Neural cell (in vitro differentiated cells): ENCODE measurements around the gene PPP1R12B. TPM values are rescaled to one million over a fixed set of nuclear protein-coding genes. Genes with fewer than 3 reads are reported as not detected.

Experiments used
- H2AFZ ChIP-seq: fragments of 200-600, 300-800 bp; sonication (generic), shearing (Covaris generic); 2 replicates; pipeline ENCODE4 v1.6.0; 2014; ENCODE audit warnings: low read depth, mild to moderate bottlenecking, antibody characterized with exemption, low read length, moderate library complexity
- H3F3A ChIP-seq: fragments of 200-600 bp; shearing (Covaris generic); 2 replicates; pipeline ENCODE4 v1.6.1; 2016; ENCODE audit warnings: mild to moderate bottlenecking, moderate library complexity, mixed read lengths, antibody characterized with exemption, low read length; ENCODE audit not compliant: insufficient read depth, poor library complexity, severe bottlenecking
- H3K27ac ChIP-seq: fragments of 200-600, 300-800 bp; sonication (generic), shearing (Covaris generic); 2 replicates; pipeline ENCODE4 v1.5.1; 2014; ENCODE audit warnings: mild to moderate bottlenecking, low read length, moderate library complexity
- H3K27me3 ChIP-seq: fragments of 300-800, 200-600 bp; sonication (generic), shearing (Covaris generic); 2 replicates; pipeline ENCODE4 v1.6.0; 2014; ENCODE audit warnings: mild to moderate bottlenecking, low read depth, low read length, moderate library complexity; ENCODE audit not compliant: insufficient read depth
- H3K36me3 ChIP-seq: fragments of 300-800, 200-600 bp; sonication (generic), shearing (Covaris generic); 2 replicates; pipeline ENCODE4 v1.5.1; 2014; ENCODE audit warnings: mild to moderate bottlenecking, antibody characterized with exemption, low read length, moderate library complexity; ENCODE audit not compliant: insufficient read depth
- H3K4me2 ChIP-seq: fragments of 300-800, 200-600 bp; sonication (generic), shearing (Covaris generic); 2 replicates; pipeline ENCODE4 v1.6.0; 2014; ENCODE audit warnings: mild to moderate bottlenecking, low read length
- H3K4me3 ChIP-seq: fragments of 300-800, 200-600 bp; sonication (generic), shearing (Covaris generic); 2 replicates; pipeline ENCODE4 v1.5.1; 2014; ENCODE audit warnings: mild to moderate bottlenecking, low read length, moderate library complexity
- H3K79me2 ChIP-seq: fragments of 200-600 bp; shearing (Covaris generic); replicated peaks from 2 replicates; pipeline ENCODE4 v1.6.0; 2014; ENCODE audit warnings: mild to moderate bottlenecking, low read length, moderate library complexity; ENCODE audit not compliant: insufficient read depth
- H3K9ac ChIP-seq: fragments of 300-800, 200-600 bp; sonication (generic), shearing (Covaris generic); 2 replicates; pipeline ENCODE4 v1.6.1; 2016; ENCODE audit warnings: mild to moderate bottlenecking, low read length, mixed read lengths
- H3K9me2 ChIP-seq: fragments of 200-600 bp; shearing (Covaris generic); 2 replicates; pipeline ENCODE4 v1.6.1; 2016; ENCODE audit warnings: mild to moderate bottlenecking, low read length, mixed read lengths; ENCODE audit not compliant: insufficient read depth
- H3K9me3 ChIP-seq: fragments of 200-600, 300-800 bp; sonication (generic), shearing (Covaris generic); 2 replicates; pipeline ENCODE4 v1.6.1; 2016; ENCODE audit warnings: mild to moderate bottlenecking, mixed run types, low read length, moderate library complexity, mixed read lengths
- H4K20me1 ChIP-seq: fragments of 200-600 bp; shearing (Covaris generic); 2 replicates; pipeline ENCODE4 v1.6.1; 2016; ENCODE audit warnings: mild to moderate bottlenecking, mixed run types; ENCODE audit not compliant: insufficient read depth
- CTCF ChIP-seq: fragments of 450-650 bp; IDR thresholded peaks from 2 replicates; pipeline ENCODE4 v1.5.1; 2014; ENCODE audit warnings: antibody characterized with exemption, mild to moderate bottlenecking, moderate library complexity; ENCODE audit not compliant: poor library complexity, severe bottlenecking
- EP300 ChIP-seq: fragments of 450-650 bp; conservative IDR thresholded peaks from 2 replicates; pipeline ENCODE4 v1.6.1; 2014; ENCODE audit warnings: antibody characterized with exemption, mild to moderate bottlenecking, moderate library complexity; ENCODE audit not compliant: poor library complexity, severe bottlenecking
- EZH2 ChIP-seq: fragments of 200-600, 300-800 bp; shearing (Covaris generic), sonication (generic); IDR thresholded peaks from 2 replicates; pipeline ENCODE4 v1.6.1; 2014; ENCODE audit warnings: antibody characterized with exemption, low read length, borderline replicate concordance, mild to moderate bottlenecking; ENCODE audit not compliant: insufficient read depth, poor library complexity, severe bottlenecking
- MXI1 ChIP-seq: fragments of 450-650 bp; conservative IDR thresholded peaks from 2 replicates; pipeline ENCODE4 v1.6.1; 2014; ENCODE audit warnings: antibody characterized with exemption, mild to moderate bottlenecking; ENCODE audit not compliant: poor library complexity, severe bottlenecking
- POLR2AphosphoS5 ChIP-seq: IDR thresholded peaks from 2 replicates; pipeline ENCODE4 v1.6.1; 2012
- RAD21 ChIP-seq: fragments of 450-650 bp; conservative IDR thresholded peaks from 2 replicates; pipeline ENCODE4 v1.6.1; 2014; ENCODE audit warnings: antibody characterized with exemption, mild to moderate bottlenecking, moderate library complexity
- REST ChIP-seq: IDR thresholded peaks from 2 replicates; pipeline ENCODE4 v1.6.1; 2012; ENCODE audit warnings: borderline replicate concordance
- SMC3 ChIP-seq: fragments of 450-650 bp; conservative IDR thresholded peaks from 2 replicates; pipeline ENCODE4 v1.6.1; 2014; ENCODE audit warnings: antibody characterized with exemption, mild to moderate bottlenecking, moderate library complexity; ENCODE audit not compliant: poor library complexity
- polyA plus RNA-seq: library from polyadenylated mRNA; depleted of rRNA; stranded (reverse); fragments of >200 nt; gene quantifications from 2 replicates; pipeline ENCODE4 v1.2.3, GENCODE V29; 2014

PPP1R12B gene
- polyA plus RNA-seq, 1 donor from 2014 or later, result 9.8 TPM

- Histone ChIP-seq H3K9ac (no peak overlapping the region), H3K27ac (no peak overlapping the region)
- TF ChIP-seq CTCF, result peak; percentile 48
- no peak for TF ChIP-seq SMC3
- no peak for TF ChIP-seq RAD21
- TF ChIP-seq POLR2AphosphoS5, result no peak
- TF ChIP-seq EP300, result no peak
These were observed 223.3 kb downstream of the PPP1R12B start for GRCh38 chr1:202571719-202572339.

GRCh38 chr1:202572867-202573266 lies 224.4 kb downstream of the PPP1R12B start:
- H4K20me1 ChIP-seq, result no peaks in the 10 kb centered on the region
- H3K4me2 ChIP-seq, result no peak overlapping the region
- peaks cover 6% of the 10 kb centered on the region for H3K36me3 ChIP-seq
- no peak for TF ChIP-seq REST
- no peaks in the 10 kb centered on the region for H3K79me2 ChIP-seq
- no peak overlapping the region for H3K4me3 ChIP-seq
- H3K9ac ChIP-seq, result no peak overlapping the region
- H3K9me2 ChIP-seq, result no peaks in the 10 kb centered on the region
- H2AFZ ChIP-seq, result no peak overlapping the region
- H3K9me3 ChIP-seq, result no peaks in the 10 kb centered on the region
- H3K27me3 ChIP-seq, result no peaks in the 10 kb centered on the region
- no peaks in the 10 kb centered on the region for H3F3A ChIP-seq
- no peak overlapping the region for H3K27ac ChIP-seq

More at GRCh38 chr1:202571719-202572339, 223.3 kb downstream of the PPP1R12B start:
- Histone ChIP-seq H3K27me3 (no peaks in the 10 kb centered on the region), H4K20me1 (no peaks in the 10 kb centered on the region), H2AFZ (no peak overlapping the region), H3K36me3 (peaks cover 9% of the 10 kb centered on the region), H3K4me3 (no peak overlapping the region), H3K9me3 (no peaks in the 10 kb centered on the region), H3K79me2 (no peaks in the 10 kb centered on the region), H3K9me2 (no peaks in the 10 kb centered on the region), H3F3A (no peaks in the 10 kb centered on the region), H3K4me2 (no peak overlapping the region)

- H3K4me2 ChIP-seq, result no peak overlapping the region
- H3K9ac ChIP-seq, result no peak overlapping the region
- peaks cover 4% of the 10 kb centered on the region for H3K27me3 ChIP-seq
- TF ChIP-seq EZH2 (no peak), REST (no peak), EP300 (no peak), RAD21 (no peak), POLR2AphosphoS5 (no peak), CTCF (no peak), SMC3 (no peak), MXI1 (no peak)
These were observed 227.6 kb downstream of the PPP1R12B start for GRCh38 chr1:202575918-202576653.

More at GRCh38 chr1:202575918-202576653, 227.6 kb downstream of the PPP1R12B start:
- Histone ChIP-seq H2AFZ (no peak overlapping the region), H3K4me3 (no peak overlapping the region), H4K20me1 (no peaks in the 10 kb centered on the region), H3K79me2 (no peaks in the 10 kb centered on the region), H3K36me3 (peaks cover 4% of the 10 kb centered on the region), H3K27ac (no peak overlapping the region), H3F3A (no peaks in the 10 kb centered on the region), H3K9me3 (no peaks in the 10 kb centered on the region), H3K9me2 (no peaks in the 10 kb centered on the region)
